ENCODE measurements around the gene USP2.
A peak's percentile ranks its signal among the peaks of the same experiment; 100 is the strongest.

The USP2 gene

DNA sequence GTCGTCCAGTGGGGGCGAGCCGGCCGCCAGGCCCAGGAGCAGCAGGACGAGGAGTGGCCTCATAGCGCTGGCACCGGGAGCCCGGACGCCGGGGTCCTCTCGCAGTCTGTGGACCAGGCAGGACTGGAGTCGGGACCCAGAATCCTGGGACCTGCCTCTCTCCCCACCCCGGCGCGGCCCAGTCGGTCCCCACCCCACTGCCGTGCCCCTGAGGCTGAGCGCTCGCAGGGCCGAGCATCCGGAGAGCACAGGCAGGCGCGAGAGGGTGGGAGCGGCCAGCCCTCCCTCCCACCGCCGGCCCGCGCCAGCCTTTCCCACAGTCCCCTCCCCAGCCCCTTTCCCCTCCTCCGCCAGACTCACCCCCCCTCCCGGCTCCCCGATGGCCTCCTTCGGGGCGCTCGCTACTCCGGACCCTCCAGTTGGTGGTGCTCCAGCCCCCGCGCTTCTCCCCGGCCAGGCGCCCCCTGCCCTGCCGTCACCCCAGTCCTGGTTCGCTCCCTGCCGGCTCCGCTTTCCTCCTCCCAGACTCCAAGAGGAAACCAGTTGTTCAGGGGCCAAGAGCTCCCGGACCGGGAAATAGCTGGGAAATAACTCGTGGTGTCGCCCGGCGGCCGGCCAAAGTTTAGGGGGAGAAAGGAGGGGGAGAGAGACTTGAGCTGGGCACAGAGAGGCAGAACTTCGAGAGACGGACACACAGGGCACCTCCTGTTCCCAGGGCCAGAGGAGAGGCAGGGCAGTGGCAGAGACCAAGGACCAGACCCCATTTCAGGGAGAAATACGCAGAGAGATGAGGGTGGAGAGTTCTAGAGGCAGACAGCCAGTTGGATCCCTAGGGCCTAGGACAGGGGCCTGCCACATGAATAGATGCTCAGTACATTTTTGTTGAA is 40.9 kb downstream of the USP2 start, which contains the start of gene C1QTNF5:
Gene C1QTNF5, minus strand, starts transcription at position 549 of the 887 bp plus-strand sequence. Its CDS starts 486 bp downstream, at position 63.
- no peak for DNase-seq

GRCh38 chr11:119339589-119340334 is 41.7 kb downstream of the USP2 start:
- no peak for DNase-seq

DNA sequence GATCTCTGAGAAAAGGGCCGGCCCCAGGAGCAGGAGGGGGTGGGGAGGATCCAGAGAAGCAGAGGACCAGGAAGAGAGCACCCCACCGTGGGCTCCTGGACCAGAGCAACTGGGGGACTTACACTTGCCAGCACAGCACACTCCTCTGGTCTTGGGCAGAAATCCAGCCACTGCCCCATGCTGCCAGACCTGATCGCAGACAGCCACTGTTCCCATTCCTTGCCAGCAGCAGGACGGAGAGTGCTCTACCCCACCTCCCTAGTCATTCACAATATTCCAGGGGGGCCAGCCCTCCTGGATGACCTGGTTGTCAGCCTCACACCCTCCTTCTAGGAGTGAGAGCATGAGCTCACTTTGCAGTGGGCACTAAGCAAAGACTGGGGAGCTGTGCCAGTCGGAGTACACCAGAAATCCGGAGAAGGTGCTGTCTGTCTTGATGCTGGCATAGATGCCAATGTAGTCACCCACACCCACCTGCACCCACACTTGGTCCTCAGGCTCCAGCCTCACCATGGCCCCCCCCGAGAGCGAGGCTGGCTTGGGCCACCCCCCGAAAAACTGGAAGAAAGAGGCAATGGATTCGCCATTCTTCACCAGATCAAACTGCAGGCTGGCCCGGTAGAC is 42.4 kb downstream of the USP2 start:
- no peak for DNase-seq

- peak; percentile 64 for DNase-seq
Observed at GRCh38 chr11:119338318-119338890, 43.1 kb downstream of the USP2 start.

GRCh38 chr11:119337581-119338317 is 43.7 kb downstream of the USP2 start:
- no peak for DNase-seq

- DNase-seq = no peak
Observed at GRCh38 chr11:119336744-119337469, 44.6 kb downstream of the USP2 start.

DNA sequence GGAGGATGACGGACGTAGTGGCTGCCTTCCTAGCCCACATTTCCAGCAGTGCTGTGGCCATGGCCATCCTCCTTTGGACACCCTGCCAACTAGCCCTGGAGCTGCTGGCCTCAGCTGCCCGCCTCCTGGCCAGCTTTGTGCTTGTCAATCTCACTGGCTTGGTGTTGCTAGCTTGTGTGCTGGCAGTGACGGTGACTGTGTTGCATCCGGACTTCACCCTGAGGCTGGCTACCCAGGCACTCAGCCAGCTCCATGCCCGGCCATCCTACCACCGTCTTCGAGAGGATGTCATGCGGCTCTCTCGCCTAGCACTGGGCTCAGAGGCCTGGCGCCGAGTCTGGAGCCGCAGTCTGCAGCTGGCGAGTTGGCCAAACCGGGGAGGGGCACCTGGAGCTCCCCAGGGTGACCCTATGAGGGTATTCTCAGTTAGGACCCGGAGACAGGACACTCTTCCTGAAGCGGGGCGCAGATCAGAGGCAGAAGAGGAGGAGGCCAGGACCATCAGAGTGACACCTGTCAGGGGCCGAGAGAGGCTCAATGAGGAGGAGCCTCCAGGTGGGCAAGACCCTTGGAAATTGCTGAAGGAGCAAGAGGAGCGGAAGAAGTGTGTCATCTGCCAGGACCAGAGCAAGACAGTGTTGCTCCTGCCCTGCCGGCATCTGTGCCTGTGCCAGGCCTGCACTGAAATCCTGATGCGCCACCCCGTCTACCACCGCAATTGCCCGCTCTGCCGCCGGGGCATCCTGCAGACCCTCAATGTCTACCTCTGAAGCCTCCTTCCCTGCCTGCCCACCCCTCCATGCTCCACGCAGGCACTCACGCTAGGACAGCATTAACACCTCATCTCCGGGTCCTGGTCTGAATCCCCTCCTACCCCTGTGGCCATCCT is 45.6 kb downstream of the USP2 start:
- DNase-seq = no peak

DNA sequence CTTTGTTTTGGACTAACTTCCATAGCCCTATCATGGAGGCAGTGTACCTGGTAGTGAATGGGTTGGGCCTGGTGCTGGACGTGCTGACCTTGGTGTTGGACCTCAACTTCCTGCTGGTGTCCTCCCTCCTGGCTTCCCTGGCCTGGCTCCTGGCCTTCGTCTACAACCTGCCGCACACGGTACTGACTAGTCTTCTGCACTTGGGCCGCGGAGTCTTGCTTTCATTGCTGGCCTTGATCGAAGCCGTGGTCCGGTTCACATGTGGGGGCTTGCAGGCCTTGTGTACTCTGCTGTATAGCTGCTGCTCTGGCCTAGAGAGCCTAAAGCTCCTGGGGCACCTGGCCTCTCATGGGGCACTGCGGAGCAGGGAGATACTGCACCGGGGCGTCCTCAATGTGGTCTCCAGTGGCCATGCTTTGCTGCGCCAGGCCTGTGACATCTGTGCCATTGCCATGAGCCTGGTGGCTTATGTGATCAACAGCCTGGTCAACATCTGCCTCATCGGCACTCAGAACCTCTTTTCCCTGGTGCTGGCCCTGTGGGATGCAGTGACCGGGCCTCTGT is 46.3 kb downstream of the USP2 start:
- no peak for DNase-seq

DNA sequence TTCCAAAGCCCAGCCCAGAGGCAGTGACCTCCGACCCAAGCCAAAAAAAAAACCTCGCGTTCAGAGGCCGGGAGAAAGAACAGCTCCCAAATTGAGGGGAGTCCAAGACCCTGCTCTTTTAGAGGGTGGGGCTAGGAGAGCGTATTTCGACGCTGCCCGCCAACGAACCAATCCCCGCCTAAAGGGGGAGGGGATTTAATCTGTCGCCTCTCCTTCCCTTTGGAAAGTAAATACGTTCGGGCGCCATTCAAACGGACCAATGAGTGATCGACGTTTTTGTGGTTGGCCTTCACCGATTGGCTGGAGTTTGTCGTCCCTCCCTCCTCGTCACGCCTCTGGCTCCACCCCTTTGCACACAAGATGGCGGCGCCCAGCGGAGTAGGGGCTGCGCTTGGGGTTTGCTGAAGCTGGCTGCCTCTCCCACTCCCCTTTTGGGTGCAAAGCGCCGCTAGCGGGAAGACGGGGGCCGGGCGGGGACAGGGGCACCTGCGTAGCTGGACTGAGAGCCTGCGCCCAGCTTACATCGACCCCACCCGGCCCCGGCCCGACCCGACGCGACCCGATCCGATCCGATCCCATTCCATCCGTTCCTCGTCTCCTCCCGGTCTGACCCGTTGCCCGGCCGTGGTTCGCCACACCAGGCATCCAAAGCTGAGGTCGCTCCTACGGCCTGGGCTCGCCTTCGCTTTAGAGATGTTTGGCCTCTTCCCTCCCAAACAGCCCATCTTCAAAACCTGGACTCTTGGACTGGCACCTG is 47.1 kb downstream of the USP2 start, which contains the start of gene RNF26:
Gene RNF26, plus strand, starts transcription at position 354 of the 757 bp plus-strand sequence. CDS start 596 bp downstream, outside the sequence.
- peak; percentile 96 for DNase-seq

GRCh38 chr11:119332111-119332765 is 49.3 kb downstream of the USP2 start:
- DNase-seq = no peak

DNA sequence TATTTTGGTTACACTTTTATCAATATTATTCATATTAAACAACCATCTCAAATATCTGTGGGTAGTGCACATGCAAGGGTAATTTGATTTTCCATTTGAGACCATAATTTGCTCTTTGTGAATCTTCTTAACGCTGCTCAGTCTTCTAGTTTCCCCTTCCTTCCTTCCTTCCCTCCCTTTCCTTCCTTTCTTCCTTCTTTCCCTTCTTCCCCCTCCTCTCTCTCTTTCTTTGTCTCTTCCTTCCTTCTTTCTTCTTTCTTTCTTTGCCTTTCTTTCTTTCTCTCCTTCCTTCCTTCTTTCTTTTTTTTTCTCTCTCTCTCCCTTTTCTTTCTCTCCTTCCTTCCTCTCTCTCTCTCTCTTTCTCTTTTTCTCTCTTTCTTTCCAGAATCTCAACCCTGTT is 51.3 kb downstream of the USP2 start:
- no peak for DNase-seq

- no peak for DNase-seq
Observed at GRCh38 chr11:119329320-119329719, 52.2 kb downstream of the USP2 start.

- no peak for DNase-seq
Observed at GRCh38 chr11:119324189-119324588, 57.3 kb downstream of the USP2 start.

- DNase-seq = peak; percentile 62
Observed at GRCh38 chr11:119323532-119324033, 57.9 kb downstream of the USP2 start.

DNA sequence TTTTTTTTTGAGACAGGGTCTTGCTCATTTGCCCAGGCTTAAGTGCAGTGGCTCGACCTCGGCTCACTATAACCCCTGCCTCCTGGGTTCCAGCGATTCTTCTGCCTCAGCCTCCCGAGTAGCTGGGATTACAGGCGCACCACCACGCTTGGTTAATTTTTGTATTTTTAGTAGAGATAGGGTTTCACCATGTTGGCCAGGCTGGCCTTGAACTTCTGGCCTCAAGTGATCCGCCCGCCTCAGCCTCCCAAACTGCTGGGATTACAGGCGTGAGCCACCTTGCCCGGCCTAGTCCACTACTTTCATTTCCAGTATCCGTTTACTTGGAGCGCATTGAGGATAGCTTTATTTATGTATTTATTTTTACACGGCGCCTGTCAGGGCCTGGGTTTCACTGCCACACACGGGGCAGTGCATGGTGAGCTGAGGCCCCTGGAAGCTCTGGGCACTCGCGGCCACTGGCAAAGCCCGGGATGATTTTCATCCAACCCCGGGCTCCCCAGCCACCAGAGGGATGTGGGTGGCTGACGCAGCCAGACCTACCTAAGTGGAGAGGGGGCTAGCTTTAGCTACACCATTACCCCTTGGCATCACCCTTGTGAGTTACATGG is 58.5 kb downstream of the USP2 start:
- no peak for DNase-seq

DNA sequence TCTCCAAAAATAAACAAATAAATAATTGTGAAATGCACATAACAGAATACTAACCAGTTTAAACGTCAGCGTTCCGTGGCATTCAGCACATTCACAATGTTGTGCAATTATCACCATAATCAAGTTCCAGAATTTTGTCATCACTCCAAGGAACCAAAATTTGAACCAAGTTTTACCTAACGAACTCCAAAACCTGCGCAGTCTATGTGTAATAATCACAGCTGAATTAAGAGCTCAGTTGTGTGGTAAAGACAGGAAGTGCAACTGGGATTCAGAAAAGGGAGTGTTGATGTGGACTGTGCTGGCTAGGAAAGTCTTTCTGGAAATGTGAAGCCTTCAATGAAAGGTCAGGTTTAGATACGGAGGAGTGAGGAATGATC is 59.1 kb downstream of the USP2 start:
- DNase-seq = no peak

DNA sequence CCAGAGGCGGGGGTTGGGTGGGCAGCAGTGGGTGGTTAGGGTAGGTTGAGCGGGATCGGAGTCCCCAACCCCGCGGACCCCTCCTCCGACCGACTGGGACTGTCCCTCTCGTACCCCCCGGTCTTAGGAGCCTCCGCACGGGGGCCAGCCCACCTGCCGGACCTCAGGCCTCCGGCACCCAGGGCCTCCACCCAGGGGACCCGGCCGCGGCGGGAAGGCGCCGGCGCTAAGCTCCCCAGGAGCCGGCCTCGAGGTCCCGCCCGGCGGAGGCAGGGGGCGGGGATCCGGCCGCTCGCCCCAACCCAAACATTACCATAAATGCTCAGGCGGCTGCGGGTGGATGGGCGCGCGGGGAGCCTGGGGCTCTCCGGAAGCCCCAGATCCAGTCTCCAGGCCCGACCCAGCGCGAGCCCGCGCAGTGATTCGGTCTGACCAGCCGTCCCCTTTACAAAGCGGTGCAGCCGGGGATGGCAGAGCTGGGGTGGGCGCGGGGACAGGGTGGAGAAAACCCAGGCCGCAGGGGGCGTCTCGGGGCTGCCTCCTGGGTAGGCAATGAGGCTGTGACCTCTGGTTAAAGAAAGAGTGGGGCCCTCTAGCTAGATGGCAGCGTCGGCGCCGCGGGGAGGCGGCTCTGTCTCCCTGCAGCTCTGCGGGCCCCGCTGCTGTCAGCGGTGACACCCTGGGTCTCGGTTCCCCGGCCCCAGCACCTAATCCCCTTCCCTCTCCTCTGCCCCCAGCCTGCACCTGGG is 60.5 kb downstream of the USP2 start:
- no peak for DNase-seq

Data from NCI-H510A treated with DMSO at 0.1 percent for 48 hours (cell line).